ENCODE measurements around the gene CNOT6L. TPM values are rescaled to one million over a fixed set of nuclear protein-coding genes. Genes with fewer than 3 reads are reported as not detected.

CNOT6L gene
- total RNA-seq, 2 donors from 2014 or later = 26.0 to 37.1 TPM

DNA sequence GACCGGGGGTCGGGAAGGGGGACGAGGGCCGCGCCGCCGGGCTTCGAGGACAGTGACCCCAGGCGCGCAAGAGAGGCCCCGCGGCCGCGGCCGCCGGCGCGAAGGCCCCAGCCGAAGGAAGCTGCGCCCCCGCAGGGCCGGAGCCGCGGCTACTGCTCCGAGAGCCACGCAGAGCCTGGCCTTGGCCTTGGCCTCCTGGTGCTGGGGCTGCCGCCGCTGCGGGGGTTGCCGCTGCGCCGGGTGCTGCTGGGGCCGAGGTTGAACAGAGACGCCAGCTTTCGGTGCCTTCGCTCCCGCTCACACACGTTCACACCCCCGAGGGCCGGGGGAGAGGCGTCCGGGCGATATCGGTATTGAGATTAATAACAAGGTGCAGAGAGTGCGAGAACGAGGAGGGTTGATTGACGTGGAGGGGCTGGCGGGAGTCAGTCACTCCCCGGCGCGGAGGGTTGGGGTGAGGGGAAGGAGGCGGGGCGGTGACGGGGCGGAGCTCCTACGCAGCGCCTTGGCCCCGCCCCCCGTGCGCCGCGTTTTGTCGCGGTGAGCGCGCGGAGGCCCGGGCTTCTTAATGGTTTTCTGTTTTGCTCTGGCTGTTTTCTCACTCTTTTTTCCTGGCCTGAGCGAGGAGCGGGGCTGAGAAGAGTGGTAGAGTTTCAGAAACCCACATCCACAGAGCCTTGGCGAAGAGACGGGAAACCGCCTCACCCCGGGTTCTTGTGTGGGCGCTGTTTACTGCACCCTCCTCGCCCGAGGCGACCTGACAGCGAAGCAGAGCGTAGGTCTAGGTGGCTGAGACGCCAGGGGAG, 878 bp upstream of the CNOT6L start:
- H3K36me3 ChIP-seq (ENCODE audit: control insufficient read depth, insufficient read depth, low read length) = no peaks in the 10 kb centered on the region
- H3K36me3 Mint-ChIP-seq (ENCODE audit: low read depth) = no peaks in the 10 kb centered on the region
- peak; percentile 94 for DNase-seq
- 0% methylated on average over 17 to 81 of the region's 81 CpGs for WGBS, 2 experiments (ENCODE audit: insufficient coverage in 1 of 2, insufficient read length in 1 of 2)
- peaks cover 4% of the 10 kb centered on the region for H3K27me3 ChIP-seq (ENCODE audit: control insufficient read depth, insufficient read depth, low read length, poor library complexity, severe bottlenecking)
- peaks cover 9% of the 10 kb centered on the region for H3K27me3 Mint-ChIP-seq (ENCODE audit: insufficient read depth)
- peak overlapping the region; percentile 26 for H3K27ac ChIP-seq (ENCODE audit: low read depth, low read length)
- no peaks in the 10 kb centered on the region for H3K4me1 ChIP-seq (ENCODE audit: control insufficient read depth, insufficient read depth, low read length)
- peak overlapping the region; percentile 96 for H3K27ac Mint-ChIP-seq
- TF ChIP-seq, protein P1, sequence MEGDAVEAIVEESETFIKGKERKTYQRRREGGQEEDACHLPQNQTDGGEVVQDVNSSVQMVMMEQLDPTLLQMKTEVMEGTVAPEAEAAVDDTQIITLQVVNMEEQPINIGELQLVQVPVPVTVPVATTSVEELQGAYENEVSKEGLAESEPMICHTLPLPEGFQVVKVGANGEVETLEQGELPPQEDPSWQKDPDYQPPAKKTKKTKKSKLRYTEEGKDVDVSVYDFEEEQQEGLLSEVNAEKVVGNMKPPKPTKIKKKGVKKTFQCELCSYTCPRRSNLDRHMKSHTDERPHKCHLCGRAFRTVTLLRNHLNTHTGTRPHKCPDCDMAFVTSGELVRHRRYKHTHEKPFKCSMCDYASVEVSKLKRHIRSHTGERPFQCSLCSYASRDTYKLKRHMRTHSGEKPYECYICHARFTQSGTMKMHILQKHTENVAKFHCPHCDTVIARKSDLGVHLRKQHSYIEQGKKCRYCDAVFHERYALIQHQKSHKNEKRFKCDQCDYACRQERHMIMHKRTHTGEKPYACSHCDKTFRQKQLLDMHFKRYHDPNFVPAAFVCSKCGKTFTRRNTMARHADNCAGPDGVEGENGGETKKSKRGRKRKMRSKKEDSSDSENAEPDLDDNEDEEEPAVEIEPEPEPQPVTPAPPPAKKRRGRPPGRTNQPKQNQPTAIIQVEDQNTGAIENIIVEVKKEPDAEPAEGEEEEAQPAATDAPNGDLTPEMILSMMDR (conservative IDR thresholded peaks at IDR 0.05) = no peak
- peaks cover 15% of the 10 kb centered on the region for H3K4me1 Mint-ChIP-seq
- H3K9me3 Mint-ChIP-seq = no peaks in the 10 kb centered on the region
- peak overlapping the region; percentile 90 for H3K4me3 ChIP-seq (ENCODE audit: low read length)
- peak overlapping the region; percentile 66 for H3K9ac ChIP-seq (ENCODE audit: extremely low read depth, low read length, poor library complexity, severe bottlenecking)
- H3K9me3 ChIP-seq (ENCODE audit: control insufficient read depth, low read length) = no peaks in the 10 kb centered on the region
- peak overlapping the region; percentile 98 for H3K4me3 Mint-ChIP-seq

DNA sequence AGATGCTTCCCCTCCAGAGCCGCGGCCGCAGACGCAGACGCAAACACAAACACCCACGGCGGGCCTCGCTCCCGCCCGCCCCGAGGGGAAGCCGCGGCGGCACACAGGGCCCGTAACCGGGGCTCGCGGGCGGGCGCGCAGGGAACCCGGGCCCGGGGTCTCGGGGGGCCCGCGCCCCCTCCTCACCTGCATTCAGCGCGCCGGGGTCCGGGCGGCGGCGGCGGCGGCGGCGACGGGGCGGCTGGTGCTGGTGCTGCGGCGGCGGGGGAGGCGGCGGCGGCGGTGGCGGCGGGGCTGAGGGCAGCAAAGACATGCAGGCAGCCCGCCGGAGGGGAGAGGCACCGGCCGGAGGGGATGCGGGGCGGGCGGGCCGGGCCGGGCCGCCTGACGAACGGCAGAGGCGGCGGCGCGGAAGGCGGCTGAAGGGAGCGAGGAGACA, 255 bp upstream of the CNOT6L start:
- Histone ChIP-seq H3K27ac (ENCODE audit: low read depth, low read length) (no peak overlapping the region), H3K9ac (ENCODE audit: extremely low read depth, low read length, poor library complexity, severe bottlenecking) (peak overlapping the region; percentile 66), H3K4me3 (ENCODE audit: low read length) (peak overlapping the region; percentile 90), H3K4me1 (ENCODE audit: control insufficient read depth, insufficient read depth, low read length) (no peaks in the 10 kb centered on the region), H3K9me3 (ENCODE audit: control insufficient read depth, low read length) (no peaks in the 10 kb centered on the region), H3K27me3 (ENCODE audit: control insufficient read depth, insufficient read depth, low read length, poor library complexity, severe bottlenecking) (no peaks in the 10 kb centered on the region), H3K36me3 (ENCODE audit: control insufficient read depth, insufficient read depth, low read length) (no peaks in the 10 kb centered on the region)
- peak overlapping the region; percentile 90 for H3K27ac Mint-ChIP-seq
- H3K4me1 Mint-ChIP-seq = peaks cover 15% of the 10 kb centered on the region
- no peaks in the 10 kb centered on the region for H3K36me3 Mint-ChIP-seq (ENCODE audit: low read depth)
- 0% methylated on average over 15 to 65 of the region's 66 CpGs for WGBS, 2 experiments (ENCODE audit: insufficient coverage in 1 of 2, insufficient read length in 1 of 2)
- H3K27me3 Mint-ChIP-seq (ENCODE audit: insufficient read depth) = peaks cover 6% of the 10 kb centered on the region
- TF ChIP-seq, protein P1 (conservative IDR thresholded peaks at IDR 0.05) = no peak
- no peaks in the 10 kb centered on the region for H3K9me3 Mint-ChIP-seq
- peak overlapping the region; percentile 98 for H3K4me3 Mint-ChIP-seq
- no peak for DNase-seq

DNA sequence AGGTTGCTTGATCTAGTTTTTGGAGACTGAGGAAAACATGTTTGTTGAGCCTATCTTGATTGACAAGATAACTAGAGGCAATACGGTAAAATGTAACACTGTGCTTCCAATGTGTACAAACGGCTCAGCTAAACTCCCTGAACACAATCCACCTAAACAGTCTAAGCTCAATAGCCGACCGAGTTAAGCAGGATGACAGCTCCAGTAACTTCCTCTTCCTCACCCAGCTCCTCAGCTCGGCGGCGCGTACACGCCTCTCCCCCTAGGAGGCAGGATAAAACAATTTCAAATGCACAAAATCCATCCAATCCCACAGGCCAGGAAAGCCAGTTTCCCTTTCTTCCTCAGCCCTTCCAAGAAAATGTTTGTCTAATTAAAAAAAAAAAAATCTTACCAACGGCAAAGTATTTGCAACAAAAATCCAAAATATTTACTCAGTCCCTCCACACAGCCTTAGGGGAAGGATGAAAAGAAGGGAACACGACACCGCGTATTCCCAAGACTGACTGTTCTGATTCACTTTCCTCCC, 1.0 kb downstream of the CNOT6L start:
- H3K9ac ChIP-seq (ENCODE audit: extremely low read depth, low read length, poor library complexity, severe bottlenecking) = peak overlapping the region; percentile 55
- H3K4me3 ChIP-seq (ENCODE audit: low read length) = peak overlapping the region; percentile 81
- TF ChIP-seq, protein P1 (conservative IDR thresholded peaks at IDR 0.05) = peak; percentile 72
- peaks cover 6% of the 10 kb centered on the region for H3K27me3 Mint-ChIP-seq (ENCODE audit: insufficient read depth)
- H3K9me3 Mint-ChIP-seq = no peaks in the 10 kb centered on the region
- no peaks in the 10 kb centered on the region for H3K27me3 ChIP-seq (ENCODE audit: control insufficient read depth, insufficient read depth, low read length, poor library complexity, severe bottlenecking)
- WGBS, 2 experiments (ENCODE audit: insufficient coverage in 1 of 2, insufficient read length in 1 of 2) = 0 to 3% methylated on average over 5 to 13 of the region's 13 CpGs
- peak overlapping the region; percentile 90 for H3K27ac Mint-ChIP-seq
- H3K36me3 Mint-ChIP-seq (ENCODE audit: low read depth) = no peaks in the 10 kb centered on the region
- H3K9me3 ChIP-seq (ENCODE audit: control insufficient read depth, low read length) = no peaks in the 10 kb centered on the region
- H3K36me3 ChIP-seq (ENCODE audit: control insufficient read depth, insufficient read depth, low read length) = no peaks in the 10 kb centered on the region
- peak; percentile 81 for DNase-seq
- peaks cover 15% of the 10 kb centered on the region for H3K4me1 Mint-ChIP-seq
- H3K4me3 Mint-ChIP-seq = peak overlapping the region; percentile 98
- no peaks in the 10 kb centered on the region for H3K4me1 ChIP-seq (ENCODE audit: control insufficient read depth, insufficient read depth, low read length)
- H3K27ac ChIP-seq (ENCODE audit: low read depth, low read length) = no peak overlapping the region
